Measurements from ENCODE around the gene ZNF133. TPM values are rescaled to one million over a fixed set of nuclear protein-coding genes. Genes with fewer than 3 reads are reported as not detected.
"Not testable (repeated sequence)": the region's sequence is repeated elsewhere in the genome, so short reads cannot be mapped to it uniquely, and the experiment has no call there.

The ZNF133 gene
- polyA plus RNA-seq, 1 donor = 22.1 TPM

DNA sequence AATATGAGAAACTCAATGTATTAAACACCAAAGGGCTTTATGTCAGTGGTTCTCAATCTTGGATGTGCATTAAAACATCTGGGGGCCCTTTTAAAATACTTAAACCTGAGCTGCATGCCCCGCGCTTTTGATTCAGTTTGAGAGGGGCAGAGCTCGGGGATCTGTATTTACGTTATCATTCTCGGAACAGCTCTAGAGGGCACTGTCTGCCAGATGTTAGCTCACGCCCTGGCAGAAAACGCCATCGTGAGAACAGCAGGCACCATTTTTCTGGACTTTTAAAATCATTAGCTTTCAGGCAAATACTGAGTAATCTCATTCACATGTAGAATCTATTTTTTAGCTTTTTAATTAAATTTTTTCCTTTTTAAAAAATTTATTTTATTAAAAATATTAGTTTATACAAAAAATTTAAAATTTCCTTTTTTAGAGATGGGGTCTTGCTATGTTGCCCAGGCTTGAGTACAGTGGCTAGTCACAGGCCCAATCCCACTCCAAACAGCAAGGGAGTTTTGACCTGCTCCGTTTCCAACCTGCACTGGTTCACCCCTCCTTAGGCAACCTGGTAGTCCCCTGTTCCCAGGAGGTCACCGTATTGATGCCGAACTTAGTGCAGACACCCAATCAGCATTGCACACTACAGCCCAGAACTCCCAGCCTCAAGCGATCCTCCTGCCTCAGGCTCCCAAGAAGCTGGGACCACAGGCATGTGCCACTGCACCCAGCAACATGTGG, 30.0 kb upstream of the ZNF133 start:
- 89% methylated on average over 5 of the region's 12 CpGs for WGBS (ENCODE audit: insufficient coverage, low lambda C conversion rate)
- Histone ChIP-seq H3K27me3 (ENCODE audit: control insufficient read depth, insufficient read depth, low read length) (no peaks in the 10 kb centered on the region), H3K4me1 (ENCODE audit: control insufficient read depth, insufficient read depth, low read length) (peaks cover under 1% of the 10 kb centered on the region), H3K27ac (ENCODE audit: low read length) (no peak overlapping the region), H3K36me3 (ENCODE audit: control insufficient read depth, insufficient read depth, low read length) (no peaks in the 10 kb centered on the region), H3K9me3 (ENCODE audit: control insufficient read depth, low read depth, low read length) (no peaks in the 10 kb centered on the region), H3K4me3 (ENCODE audit: low read length) (no peak overlapping the region)
- DNase-seq = no peak

DNA sequence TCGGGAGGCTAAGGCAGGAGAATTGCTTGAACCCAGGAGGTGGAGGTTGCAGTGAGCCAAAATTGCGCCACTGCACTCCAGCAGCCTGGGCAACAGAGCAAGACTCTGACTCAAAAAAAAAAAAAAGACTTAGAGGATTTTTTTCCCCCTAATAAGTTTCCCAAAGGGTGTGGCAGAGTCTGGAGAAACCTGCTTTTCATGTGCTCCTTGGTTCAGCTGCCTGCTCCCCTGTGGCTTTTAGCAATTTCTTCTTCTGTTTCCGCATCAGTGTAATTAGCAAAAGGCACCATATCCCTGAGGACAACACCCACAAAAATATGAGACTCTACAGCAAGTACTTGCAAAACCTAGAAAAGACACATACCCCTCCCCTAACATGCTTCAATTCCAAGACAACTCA, 28.6 kb upstream of the ZNF133 start:
- H3K27ac ChIP-seq (ENCODE audit: low read length) = no peak overlapping the region
- DNase-seq = no peak

DNA sequence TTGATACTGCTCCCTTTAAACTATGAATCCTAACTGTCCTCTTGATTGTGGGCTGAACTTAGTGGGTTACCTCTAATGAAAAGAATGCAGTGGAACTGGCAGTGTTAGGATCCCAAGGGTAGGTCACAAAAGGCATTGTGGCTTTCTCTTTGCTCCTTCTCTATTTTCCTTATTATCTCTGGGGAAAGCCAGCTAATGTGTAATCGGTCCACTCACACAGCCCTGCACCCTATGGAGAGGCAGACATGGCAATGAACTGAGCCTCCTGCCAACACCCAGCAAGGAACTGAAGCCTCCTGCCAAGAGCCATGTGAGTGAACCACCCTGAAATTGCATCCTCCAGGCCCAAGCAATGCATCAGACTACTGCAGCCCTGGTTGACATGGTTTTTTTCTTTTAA, 24.6 kb upstream of the ZNF133 start:
- Histone ChIP-seq H3K4me3 (ENCODE audit: low read length) (no peak overlapping the region), H3K4me1 (ENCODE audit: control insufficient read depth, insufficient read depth, low read length) (peaks cover 4% of the 10 kb centered on the region), H3K27ac (ENCODE audit: low read length) (peak overlapping the region; percentile 49), H3K36me3 (ENCODE audit: control insufficient read depth, insufficient read depth, low read length) (no peaks in the 10 kb centered on the region), H3K9me3 (ENCODE audit: control insufficient read depth, low read depth, low read length) (no peaks in the 10 kb centered on the region), H3K27me3 (ENCODE audit: control insufficient read depth, insufficient read depth, low read length) (no peaks in the 10 kb centered on the region)
- no CpG with 5 or more reads among the region's 1 CpG for WGBS (ENCODE audit: insufficient coverage, low lambda C conversion rate)
- peak; percentile 54 to 77 for DNase-seq

More for the DNA sequence above, 28.6 kb upstream of the ZNF133 start:
- peaks cover 4% of the 10 kb centered on the region for H3K4me1 ChIP-seq (ENCODE audit: control insufficient read depth, insufficient read depth, low read length)
- H3K27me3 ChIP-seq (ENCODE audit: control insufficient read depth, insufficient read depth, low read length) = no peaks in the 10 kb centered on the region
- H3K4me3 ChIP-seq (ENCODE audit: low read length) = no peak overlapping the region
- no peaks in the 10 kb centered on the region for H3K36me3 ChIP-seq (ENCODE audit: control insufficient read depth, insufficient read depth, low read length)
- no peaks in the 10 kb centered on the region for H3K9me3 ChIP-seq (ENCODE audit: control insufficient read depth, low read depth, low read length)
- WGBS (ENCODE audit: insufficient coverage, low lambda C conversion rate) = no CpG with 5 or more reads among the region's 3 CpGs

DNA sequence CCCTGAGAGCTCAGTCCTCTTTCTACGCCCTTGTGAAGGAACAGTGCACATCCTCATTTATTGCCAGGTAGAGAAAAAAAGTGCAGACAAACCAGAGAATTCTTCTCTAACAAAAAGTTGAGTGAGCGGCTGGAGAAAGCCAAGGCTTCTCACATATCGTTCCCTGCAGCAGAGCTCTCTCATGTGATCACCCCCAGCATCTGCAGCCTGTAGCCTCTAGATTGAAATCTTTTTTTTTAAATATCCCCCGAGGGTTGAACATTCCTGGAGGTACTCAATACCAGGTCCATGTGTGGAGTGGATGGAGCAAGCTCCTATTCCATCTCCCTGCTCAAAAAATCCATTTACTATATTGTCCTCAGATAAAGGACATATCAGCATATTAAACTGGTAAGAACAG, 22.9 kb upstream of the ZNF133 start:
- WGBS (ENCODE audit: insufficient coverage, low lambda C conversion rate) = no CpG with 5 or more reads among the region's 4 CpGs
- Histone ChIP-seq H3K4me1 (ENCODE audit: control insufficient read depth, insufficient read depth, low read length) (peaks cover 4% of the 10 kb centered on the region), H3K4me3 (ENCODE audit: low read length) (no peak overlapping the region), H3K36me3 (ENCODE audit: control insufficient read depth, insufficient read depth, low read length) (no peaks in the 10 kb centered on the region), H3K27me3 (ENCODE audit: control insufficient read depth, insufficient read depth, low read length) (no peaks in the 10 kb centered on the region), H3K27ac (ENCODE audit: low read length) (no peak overlapping the region), H3K9me3 (ENCODE audit: control insufficient read depth, low read depth, low read length) (no peaks in the 10 kb centered on the region)
- DNase-seq = no peak

DNA sequence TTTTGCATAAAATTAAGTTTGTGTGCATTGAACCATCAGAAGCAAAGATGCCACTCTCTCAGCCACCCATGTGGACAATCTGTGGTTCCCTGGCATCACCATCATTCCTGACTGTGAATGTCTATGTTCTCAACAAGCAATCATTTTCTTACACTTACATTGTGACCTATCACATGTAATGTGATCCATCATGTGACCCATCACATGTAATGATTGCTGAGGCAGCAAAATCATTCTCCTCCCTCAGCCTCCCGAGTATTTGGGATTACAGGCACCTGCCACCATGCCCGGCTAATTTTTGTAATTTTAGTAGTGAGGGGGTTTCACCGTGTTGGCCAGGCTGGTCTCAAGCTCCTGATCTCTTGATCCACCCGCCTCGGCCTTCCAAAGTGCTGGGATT, 22.0 kb upstream of the ZNF133 start:
- DNase-seq = no peak
- no peak overlapping the region for H3K4me3 ChIP-seq (ENCODE audit: low read length)
- no peaks in the 10 kb centered on the region for H3K36me3 ChIP-seq (ENCODE audit: control insufficient read depth, insufficient read depth, low read length)
- no peak overlapping the region for H3K27ac ChIP-seq (ENCODE audit: low read length)
- H3K9me3 ChIP-seq (ENCODE audit: control insufficient read depth, low read depth, low read length) = no peaks in the 10 kb centered on the region
- no peaks in the 10 kb centered on the region for H3K27me3 ChIP-seq (ENCODE audit: control insufficient read depth, insufficient read depth, low read length)
- no CpG with 5 or more reads among the region's 5 CpGs for WGBS (ENCODE audit: insufficient coverage, low lambda C conversion rate)
- peaks cover 4% of the 10 kb centered on the region for H3K4me1 ChIP-seq (ENCODE audit: control insufficient read depth, insufficient read depth, low read length)

DNA sequence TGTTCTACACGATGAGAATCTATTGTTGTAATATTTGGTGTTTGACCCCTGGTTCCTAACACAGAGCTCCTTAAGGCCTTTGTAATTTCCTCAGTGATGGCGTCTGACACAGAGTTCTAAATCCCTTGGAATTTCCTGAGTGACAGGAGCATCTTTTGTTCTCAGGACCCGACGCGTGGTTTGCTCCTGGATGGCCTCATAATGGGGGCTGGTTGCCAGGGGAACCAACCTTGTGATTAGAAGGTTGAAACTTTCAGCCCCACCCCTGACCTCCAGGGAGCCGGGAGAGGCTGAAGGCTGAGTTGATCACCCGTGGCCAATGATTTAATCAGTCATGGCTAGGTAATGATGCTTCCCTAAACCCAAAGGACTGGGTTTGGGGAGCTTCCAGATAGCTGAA, 20.5 kb upstream of the ZNF133 start:
- H3K4me1 ChIP-seq (ENCODE audit: control insufficient read depth, insufficient read depth, low read length) = peaks cover 4% of the 10 kb centered on the region
- DNase-seq = no peak
- no peaks in the 10 kb centered on the region for H3K27me3 ChIP-seq (ENCODE audit: control insufficient read depth, insufficient read depth, low read length)
- no peak overlapping the region for H3K27ac ChIP-seq (ENCODE audit: low read length)
- H3K9me3 ChIP-seq (ENCODE audit: control insufficient read depth, low read depth, low read length) = no peaks in the 10 kb centered on the region
- H3K4me3 ChIP-seq (ENCODE audit: low read length) = no peak overlapping the region
- WGBS (ENCODE audit: insufficient coverage, low lambda C conversion rate) = no CpG with 5 or more reads among the region's 7 CpGs
- no peaks in the 10 kb centered on the region for H3K36me3 ChIP-seq (ENCODE audit: control insufficient read depth, insufficient read depth, low read length)

DNA sequence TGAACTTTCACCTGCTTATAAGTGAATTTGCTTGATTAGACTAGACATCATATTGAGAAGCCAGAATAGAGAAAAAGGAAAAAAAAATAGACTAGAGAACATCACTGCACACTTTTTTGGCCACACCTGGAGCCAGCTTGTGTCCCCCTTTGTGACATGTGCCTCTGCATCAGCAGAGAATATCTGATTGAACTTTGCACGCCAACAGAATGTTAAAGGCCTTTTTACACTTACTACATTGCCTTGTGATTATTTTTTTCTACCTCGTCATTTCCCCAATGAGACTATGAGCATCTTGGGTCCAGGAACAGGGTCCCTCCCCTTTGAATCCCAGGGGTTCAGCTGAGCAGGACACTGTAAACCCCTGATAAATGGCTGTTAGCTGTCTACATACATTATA, 17.2 kb upstream of the ZNF133 start:
- WGBS (ENCODE audit: insufficient coverage, low lambda C conversion rate) = 33% methylated on average over 1 of the region's 2 CpGs
- Histone ChIP-seq H3K9me3 (ENCODE audit: control insufficient read depth, low read depth, low read length) (no peaks in the 10 kb centered on the region), H3K27me3 (ENCODE audit: control insufficient read depth, insufficient read depth, low read length) (no peaks in the 10 kb centered on the region), H3K4me3 (ENCODE audit: low read length) (no peak overlapping the region), H3K36me3 (ENCODE audit: control insufficient read depth, insufficient read depth, low read length) (no peaks in the 10 kb centered on the region), H3K27ac (ENCODE audit: low read length) (no peak overlapping the region), H3K4me1 (ENCODE audit: control insufficient read depth, insufficient read depth, low read length) (no peaks in the 10 kb centered on the region)
- peak in 1 of 2 donors; percentile 28 for DNase-seq

DNA sequence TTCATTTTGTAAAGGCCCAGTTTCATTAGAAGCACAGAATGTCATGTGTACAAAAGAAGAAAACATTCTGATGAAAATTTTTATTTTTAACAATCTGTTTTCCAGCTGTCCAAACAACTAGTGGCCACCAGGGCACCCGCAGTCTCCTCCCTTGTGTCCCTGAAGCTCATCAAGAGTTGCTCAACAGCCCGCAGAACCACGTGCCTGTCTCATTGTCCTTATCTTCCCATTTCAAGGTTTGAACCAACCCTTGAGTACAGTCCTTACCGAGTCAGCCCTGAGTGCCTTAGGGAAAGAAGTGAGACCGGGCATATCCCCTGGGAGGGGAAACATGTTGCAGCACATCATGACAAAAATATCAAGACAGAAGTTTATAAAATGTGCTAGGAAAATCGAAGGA, 15.9 kb upstream of the ZNF133 start:
- WGBS (ENCODE audit: insufficient coverage, low lambda C conversion rate) = 90% methylated on average over 1 of the region's 6 CpGs
- Histone ChIP-seq H3K9me3 (ENCODE audit: control insufficient read depth, low read depth, low read length) (no peaks in the 10 kb centered on the region), H3K27ac (ENCODE audit: low read length) (no peak overlapping the region), H3K4me3 (ENCODE audit: low read length) (no peak overlapping the region), H3K36me3 (ENCODE audit: control insufficient read depth, insufficient read depth, low read length) (no peaks in the 10 kb centered on the region), H3K4me1 (ENCODE audit: control insufficient read depth, insufficient read depth, low read length) (no peaks in the 10 kb centered on the region), H3K27me3 (ENCODE audit: control insufficient read depth, insufficient read depth, low read length) (no peaks in the 10 kb centered on the region)
- DNase-seq = peak; percentile 50 to 73

DNA sequence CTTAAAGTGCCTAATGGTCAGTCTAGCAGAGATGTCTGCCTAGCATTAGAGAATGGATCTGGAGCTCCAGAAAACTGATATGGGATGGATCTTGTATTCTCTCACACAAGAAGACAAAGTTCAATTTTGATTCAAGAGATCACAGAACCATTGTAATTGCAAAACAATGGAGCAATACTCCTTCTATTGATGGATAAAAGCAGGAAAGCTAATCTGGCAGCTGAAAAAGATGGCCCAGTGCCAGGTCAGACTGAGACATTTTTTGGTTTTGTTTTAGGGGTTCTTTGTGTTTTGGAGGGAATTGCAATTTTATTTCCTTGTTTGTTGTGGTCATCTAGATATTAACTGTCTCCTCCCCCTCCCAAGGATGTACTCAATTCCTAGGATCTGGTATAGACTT, 14.6 kb upstream of the ZNF133 start:
- no peaks in the 10 kb centered on the region for H3K9me3 ChIP-seq (ENCODE audit: control insufficient read depth, low read depth, low read length)
- no peak overlapping the region for H3K27ac ChIP-seq (ENCODE audit: low read length)
- no peak overlapping the region for H3K4me3 ChIP-seq (ENCODE audit: low read length)
- H3K27me3 ChIP-seq (ENCODE audit: control insufficient read depth, insufficient read depth, low read length) = no peaks in the 10 kb centered on the region
- H3K36me3 ChIP-seq (ENCODE audit: control insufficient read depth, insufficient read depth, low read length) = no peaks in the 10 kb centered on the region
- no peaks in the 10 kb centered on the region for H3K4me1 ChIP-seq (ENCODE audit: control insufficient read depth, insufficient read depth, low read length)
- DNase-seq = no peak

DNA sequence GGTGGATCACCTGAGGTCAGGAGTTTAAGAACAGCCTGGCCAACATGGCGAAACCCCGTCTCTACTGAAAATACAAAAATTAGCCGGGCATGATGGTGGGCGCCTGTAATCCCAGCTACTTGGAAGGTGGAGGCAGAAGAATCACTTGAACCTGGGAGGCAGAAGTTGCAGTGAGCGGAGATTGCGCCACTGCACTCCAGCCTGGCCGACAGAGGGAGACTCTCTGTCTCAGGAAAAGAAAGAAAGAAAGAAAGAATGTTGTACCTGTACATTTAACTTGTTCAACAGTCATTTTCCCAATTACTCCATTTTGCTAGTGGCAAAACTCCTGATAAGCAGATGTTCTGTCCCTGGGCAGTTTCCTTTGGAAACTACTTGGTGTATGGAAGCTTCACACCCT, 12.4 kb upstream of the ZNF133 start:
- DNase-seq; H3K9me3 ChIP-seq (ENCODE audit: control insufficient read depth, low read depth, low read length); H3K27me3 ChIP-seq (ENCODE audit: control insufficient read depth, insufficient read depth, low read length); H3K36me3 ChIP-seq (ENCODE audit: control insufficient read depth, insufficient read depth, low read length); H3K27ac ChIP-seq (ENCODE audit: low read length); H3K4me1 ChIP-seq (ENCODE audit: control insufficient read depth, insufficient read depth, low read length); H3K4me3 ChIP-seq (ENCODE audit: low read length): not testable (repeated sequence)
- 100% methylated on average over 1 of the region's 7 CpGs for WGBS (ENCODE audit: insufficient coverage, low lambda C conversion rate)

DNA sequence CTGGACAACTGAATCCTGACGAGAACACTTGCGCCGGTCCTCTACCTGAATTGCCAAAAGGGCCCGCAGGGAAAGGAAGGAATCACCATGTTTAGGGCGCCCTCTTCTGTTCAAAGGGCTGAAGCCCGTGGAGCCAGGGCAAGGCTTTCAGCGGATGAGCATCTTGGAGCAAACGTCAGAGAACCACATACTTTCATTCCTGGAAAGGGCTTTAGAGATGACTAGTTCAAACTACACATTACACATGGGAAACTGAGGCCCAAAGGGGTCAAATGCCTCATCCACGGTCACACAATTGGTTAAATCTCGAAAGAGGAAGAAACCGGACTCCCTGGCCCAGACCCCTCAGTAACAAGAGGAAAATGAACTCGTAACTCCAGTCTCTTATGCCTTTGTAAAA, 11.5 kb upstream of the ZNF133 start:
- no CpG with 5 or more reads among the region's 12 CpGs for WGBS (ENCODE audit: insufficient coverage, low lambda C conversion rate)
- H3K9me3 ChIP-seq (ENCODE audit: control insufficient read depth, low read depth, low read length) = no peaks in the 10 kb centered on the region
- no peaks in the 10 kb centered on the region for H3K4me1 ChIP-seq (ENCODE audit: control insufficient read depth, insufficient read depth, low read length)
- no peak overlapping the region for H3K27ac ChIP-seq (ENCODE audit: low read length)
- H3K36me3 ChIP-seq (ENCODE audit: control insufficient read depth, insufficient read depth, low read length) = no peaks in the 10 kb centered on the region
- H3K4me3 ChIP-seq (ENCODE audit: low read length) = no peak overlapping the region
- peaks cover 5% of the 10 kb centered on the region for H3K27me3 ChIP-seq (ENCODE audit: control insufficient read depth, insufficient read depth, low read length)
- peak; percentile 53 to 60 for DNase-seq
